Measurements from ENCODE around the gene KCNJ1.

Gene KCNJ1

DNA sequence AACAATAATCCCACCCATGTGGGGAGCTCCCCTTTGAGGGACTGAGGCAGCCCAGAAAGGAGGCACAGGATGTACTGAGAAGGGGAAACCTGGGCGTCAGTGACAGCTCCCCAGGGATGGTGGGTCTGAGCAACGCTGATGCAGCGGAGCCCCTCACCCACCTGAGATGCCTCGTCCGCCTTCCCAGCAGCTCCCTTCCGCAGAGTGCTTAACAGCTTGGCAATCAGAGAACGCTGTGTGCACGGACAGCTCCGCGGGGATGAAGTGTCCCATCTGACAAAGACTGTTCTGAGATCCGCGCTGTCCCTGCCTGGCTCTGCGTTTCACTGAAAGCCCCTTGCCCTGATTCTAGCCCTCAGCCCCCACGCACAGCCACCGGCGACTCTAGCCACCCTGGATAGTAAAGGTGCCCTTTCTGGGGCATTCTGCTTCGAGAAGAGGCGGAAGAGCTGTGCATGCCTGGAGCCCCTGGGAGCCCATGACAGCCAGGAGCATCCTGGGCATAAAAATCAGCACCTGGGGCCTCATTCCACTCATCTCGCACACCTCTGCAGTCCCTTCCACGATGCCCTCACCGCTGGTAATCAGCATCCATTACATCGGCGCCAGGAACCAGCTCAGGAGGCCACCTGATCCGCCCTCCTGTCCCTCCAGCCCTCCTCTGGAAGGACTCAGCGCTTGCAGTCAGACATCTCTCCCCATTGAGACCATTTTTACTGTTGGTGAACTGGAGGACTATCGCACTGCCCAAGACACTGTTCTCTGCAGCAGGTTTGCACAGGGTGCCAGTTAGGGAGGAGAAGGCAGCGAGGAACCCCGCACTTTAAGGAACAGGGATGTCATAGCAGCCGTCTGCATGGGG lies 34.8 kb upstream of the KCNJ1 start:
- DNase-seq, result no peak

DNA sequence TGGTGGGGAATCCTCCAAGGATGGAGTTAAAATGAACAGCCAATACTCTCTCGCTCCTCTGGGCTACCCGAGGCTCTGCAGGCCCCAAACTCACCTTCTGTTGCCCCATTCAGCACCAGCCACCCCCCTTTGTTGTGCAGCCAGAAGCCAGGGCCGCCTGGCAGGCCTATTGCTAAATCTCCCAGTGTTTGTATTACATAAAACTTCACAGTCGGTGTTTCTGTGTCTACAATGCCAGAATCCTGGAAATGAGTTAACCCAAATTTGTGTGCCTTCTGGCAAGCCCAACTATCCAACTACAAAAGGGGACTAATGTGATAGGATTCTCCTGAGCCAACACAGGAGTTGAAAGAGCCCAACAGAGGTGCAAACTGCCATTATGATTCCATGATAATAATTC lies 33.4 kb upstream of the KCNJ1 start:
- DNase-seq, result no peak

DNA sequence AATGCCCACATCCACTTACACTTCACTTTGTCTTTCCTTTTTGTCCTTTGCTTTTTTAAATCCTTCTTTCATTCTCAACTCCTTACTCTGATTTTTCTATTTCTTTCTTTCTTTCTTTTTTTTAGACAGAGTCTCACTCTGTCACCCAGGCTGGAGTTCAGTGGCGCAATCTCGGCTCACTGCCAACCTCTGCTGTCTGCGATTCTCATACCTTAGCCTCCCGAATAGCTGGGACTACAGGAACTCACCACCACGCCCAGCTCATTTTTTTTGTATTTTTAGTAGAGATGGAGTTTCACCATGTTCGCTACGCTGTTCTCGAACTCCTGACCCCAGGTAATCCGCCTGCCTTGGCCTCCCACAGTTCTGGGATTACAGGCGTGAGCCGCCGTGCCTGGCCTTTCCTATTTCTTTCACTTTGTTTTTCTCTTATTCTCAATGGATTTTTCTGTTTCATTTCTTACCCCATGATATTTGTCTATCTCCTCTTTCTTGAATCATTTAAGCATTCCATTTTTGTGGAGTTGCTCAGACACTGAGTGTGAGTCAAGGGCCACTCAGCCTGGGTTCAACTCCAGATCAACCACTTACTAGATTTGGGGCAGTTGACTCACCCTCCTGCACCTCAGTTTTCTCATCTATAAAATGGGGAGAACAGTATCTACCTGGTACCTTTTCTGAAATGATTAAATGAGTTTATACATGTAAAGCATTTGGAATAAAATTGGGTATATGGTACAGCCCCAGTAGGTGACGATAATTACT lies 31.7 kb upstream of the KCNJ1 start:
- DNase-seq, result no peak

DNA sequence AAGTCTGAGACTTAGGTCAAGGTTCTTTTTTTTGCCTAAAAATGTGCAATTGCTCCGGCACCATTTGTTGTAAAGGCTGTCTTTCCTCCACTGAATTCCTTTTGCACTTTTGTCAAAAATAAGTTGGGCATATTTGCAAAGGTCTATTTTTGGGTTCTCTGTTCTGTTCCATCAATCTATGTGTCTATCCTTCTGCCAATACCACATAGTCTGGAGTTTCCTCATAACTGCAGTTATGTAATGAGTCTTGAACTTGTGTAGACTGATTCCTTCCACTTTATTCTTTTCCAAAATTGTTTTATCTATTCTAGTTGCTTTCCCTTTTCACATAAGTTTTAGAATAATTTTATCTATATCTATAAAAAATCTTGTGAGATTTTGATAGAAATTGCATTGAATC lies 30.7 kb upstream of the KCNJ1 start:
- no peak for DNase-seq

DNA sequence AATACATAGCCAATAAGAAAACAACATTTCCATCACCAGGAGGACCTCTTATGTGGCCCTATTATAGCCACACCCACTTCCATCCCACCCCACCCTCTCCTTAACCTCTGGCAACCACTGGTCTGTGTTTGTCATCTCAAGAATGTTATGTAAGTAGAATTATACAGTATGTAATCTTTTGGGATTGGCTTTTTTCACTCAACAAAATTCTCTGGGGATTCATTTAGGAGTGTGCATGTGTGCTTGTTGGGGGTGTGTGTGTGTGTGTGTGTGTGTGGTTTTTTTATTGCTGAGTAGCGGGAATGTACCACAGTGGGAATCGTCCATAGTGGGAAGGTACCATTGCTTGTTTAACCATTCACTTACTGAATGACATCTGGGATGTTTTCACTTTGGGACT lies 29.3 kb upstream of the KCNJ1 start:
- DNase-seq, result no peak

DNA sequence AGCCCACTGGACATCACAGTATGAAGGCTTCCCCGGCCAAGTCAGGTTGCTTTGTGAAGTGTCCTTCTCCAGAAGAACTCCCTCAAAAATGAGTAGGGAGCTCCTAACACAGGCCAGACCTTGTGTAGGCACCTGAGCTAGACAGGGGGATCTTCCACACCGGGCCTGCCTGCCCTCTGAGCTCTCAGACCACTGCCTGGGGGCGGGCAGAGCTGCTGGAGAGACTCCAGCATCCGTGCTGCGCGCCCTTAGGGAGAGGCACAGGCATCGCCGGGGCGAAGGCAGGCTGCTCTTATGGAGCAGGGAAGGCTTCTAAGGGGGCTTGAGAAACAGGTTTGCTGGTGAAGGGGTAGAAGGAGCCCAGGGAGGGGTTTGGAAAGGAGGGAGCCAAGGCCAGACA lies 28.4 kb upstream of the KCNJ1 start:
- no peak for DNase-seq

DNA sequence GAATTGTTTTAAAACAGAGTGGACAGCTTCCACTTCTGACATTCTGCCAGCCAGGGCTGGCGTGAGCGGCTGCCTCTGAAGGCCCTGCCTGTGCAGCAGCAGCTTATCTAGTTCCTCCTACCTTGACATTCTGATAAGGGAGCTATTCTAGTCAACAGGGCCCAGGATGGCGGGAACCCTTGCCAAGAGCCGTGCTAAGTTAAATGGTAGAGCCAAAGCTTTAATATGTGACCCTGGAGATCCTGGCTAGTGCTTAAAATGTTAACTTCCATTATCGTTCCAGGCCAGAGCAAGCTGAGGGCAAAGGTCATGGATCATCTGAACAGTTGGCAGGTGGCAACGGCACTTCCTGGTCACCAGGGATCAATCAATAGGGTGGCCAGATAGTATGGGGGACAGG lies 27.6 kb upstream of the KCNJ1 start:
- DNase-seq, result no peak

DNA sequence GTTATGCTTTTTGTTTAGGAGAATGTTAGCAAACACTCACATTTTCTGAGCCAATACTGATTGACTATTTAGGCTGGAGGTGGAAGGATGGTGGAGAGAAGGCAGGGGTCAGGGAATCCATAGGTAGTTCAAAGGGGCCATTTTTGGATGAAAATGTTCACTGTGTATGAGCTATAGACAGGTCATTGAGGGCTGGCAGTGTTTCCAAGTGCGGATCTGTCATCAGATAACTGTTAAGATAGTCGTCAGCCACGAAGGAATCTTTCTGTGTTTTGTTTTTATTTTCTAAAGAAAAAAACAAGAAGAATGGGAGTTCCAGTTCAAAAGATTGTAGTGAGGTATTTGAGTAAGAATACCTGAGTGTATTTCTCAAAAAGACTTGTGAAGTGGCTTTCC lies 27.2 kb upstream of the KCNJ1 start:
- no peak for DNase-seq

DNA sequence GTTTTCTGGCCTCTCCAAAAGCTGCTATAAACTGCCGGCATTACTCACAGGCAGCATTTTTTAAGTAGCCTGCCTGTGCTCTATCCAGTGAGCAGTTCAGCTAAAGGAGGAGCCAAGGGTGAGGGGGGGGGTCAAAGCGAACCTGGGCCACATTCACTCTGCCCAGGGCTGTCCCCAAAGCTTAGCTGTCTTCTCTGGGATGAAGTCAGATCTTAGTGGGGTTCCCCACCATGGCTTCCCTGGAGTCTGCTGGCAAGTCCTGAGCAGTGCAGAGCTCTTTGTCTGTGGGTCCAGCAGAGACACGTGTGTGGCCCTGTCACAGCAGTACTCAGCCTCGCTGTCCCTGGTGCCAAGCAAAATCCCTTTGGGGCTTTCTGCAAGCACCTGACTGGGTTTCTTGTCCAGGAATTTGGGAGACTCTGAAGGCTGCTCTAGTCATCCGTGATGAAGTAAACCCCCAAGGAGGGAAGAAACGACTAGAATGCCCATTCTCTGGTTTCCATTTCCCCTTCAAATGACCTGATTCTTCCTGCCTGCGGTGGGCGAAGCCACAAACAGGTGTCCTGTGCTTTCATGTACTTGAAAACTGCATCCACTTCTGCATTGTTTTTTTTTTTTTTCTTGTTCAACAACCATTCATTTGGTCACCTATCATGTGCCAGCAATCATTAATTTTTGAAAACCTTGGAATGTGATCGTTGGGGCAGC lies 26.6 kb upstream of the KCNJ1 start:
- no peak for DNase-seq

DNA sequence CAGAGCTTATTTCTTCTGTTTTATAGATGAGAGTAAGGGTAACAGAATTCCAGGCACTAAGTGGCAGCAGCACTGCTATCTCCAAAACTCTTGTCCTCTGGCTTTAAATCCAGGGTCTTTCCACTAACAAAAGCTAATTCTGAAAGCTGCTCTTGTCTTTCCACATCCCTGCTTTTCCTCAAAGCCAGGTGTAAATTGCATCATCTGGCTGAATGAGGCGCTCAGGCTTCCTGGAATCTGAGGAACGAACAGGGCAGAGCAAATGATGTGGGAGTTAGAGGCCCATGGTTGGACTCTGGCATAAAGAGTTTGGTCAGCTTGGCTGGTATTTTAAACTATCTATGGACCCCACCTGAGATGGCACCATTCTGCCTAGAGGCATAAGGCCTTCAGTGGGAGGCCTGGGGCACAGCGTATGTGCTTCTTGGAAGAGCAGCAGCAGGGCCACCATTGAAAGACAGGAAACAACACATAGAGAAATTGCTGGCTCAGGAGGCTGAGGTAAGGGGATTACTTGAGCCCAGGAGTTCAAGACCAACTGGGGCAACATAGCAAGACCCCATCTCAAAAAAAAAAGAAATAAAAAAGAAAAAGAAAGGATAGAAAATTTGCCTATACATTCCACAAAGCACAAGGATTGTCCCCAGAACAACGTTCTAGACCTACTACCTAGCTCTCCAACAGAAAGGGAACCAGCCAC lies 25.9 kb upstream of the KCNJ1 start:
- no peak for DNase-seq

DNA sequence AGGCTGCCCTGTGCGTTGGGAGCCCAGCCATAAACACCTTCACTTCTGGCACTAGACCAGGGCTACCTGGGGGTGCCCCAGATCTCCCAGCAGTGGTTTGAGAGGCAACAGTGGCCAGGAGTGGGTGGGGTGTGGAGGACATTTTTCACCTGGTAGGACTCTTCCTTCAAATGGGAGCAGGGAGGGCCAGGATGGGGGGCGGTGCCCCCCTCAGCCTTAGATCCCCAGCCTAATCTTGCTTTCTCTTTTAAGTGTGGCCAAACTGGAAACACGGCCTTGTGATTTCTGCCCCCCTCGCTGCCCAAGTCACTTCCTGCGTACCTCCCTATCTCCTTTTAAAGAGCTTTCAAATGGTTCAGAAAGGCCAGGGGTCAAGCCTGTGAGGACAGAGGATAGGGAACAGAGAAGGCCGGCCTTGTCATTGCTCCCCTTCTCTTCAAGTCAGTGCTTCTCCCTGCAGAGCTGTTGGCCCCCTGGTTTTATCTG lies 24.9 kb upstream of the KCNJ1 start:
- DNase-seq, result no peak

DNA sequence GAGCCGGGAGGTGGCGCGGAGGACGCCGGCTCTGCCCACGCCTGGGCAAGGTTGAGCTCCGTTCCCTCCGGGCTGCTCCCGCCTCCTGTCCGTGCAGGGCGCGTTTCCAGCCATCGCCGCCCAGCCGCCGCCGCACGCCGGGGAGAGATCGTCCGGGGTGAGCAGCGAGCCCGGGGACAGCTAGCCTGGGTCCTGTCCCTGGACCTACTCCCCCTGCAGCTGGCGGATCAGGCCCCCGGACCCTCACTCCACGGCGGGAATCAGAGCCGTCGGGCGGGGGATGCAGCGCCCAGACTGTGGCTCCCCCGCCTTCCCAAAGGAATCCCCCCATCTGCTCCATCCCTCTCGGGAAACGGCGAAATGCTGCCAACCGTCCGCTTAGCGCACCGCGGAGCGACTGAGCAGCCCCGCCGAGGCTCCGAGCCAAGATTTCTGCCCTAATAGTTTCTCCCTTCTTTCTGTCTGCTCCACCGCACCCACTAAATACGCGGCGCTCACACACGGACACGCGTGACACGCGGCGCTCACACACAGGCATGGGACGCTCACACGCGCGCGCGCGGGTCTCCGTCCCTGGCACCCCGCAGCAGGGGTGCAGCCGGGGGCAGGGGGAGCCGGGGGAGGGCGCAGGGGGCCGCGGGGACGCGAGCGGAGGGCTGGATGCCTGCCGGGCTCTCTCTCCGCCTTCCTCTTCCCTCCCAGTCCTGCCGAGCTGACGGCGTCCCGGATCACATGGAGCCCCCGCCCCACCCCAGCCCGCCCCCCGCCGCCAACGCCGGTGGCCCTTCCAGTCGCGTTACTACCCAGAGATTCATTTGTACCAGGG lies 23.7 kb upstream of the KCNJ1 start, which contains the start of gene KCNJ5:
KCNJ5 (plus strand) TSS at position 814 of the 826 bp plus-strand sequence. CDS start 19,918 bp downstream, outside the sequence.
- DNase-seq, result no peak

DNA sequence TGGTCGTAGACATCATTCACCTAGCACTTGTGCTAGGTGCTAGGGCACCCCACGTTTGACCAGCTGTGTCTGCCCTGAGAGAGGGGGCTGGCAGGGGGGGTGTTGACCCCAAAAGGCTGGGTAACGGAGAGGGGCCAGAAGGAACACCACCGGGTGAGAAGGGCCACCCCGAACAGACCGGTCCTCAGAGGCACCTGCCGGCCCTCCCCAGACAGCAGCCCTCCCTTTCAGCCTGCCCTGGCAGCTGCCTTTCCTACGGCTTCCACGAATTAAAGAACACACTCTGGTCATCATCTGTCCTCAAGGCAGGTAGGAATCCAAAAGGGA lies 23.1 kb upstream of the KCNJ1 start:
- no peak for DNase-seq

DNA sequence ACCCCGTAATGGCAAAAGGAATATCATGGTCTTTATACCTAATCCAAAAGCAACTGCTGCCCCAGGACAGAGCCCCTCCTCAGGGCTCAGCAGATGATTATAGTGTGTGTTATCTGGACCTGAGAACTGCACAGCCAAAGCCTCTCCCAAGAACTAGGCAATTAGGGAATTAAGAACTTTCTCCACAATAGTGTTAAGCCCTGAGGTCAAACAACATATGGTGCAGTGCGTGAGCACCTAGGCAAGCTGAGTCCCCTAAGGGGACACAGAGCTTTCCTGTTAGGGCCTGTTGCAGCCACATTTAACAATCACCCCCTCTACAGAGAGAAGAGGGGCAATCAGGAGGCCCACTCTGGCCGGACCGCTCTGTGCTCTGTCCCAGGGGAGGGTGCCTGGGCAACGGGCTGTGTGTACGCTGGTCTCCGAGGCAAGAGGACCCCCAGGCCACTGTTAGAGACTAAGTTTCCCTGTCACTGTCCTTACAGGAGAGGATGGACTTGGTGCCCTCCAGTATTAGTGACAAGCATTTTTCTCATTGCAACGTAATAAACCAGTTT lies 22.6 kb upstream of the KCNJ1 start:
- no peak for DNase-seq

DNA sequence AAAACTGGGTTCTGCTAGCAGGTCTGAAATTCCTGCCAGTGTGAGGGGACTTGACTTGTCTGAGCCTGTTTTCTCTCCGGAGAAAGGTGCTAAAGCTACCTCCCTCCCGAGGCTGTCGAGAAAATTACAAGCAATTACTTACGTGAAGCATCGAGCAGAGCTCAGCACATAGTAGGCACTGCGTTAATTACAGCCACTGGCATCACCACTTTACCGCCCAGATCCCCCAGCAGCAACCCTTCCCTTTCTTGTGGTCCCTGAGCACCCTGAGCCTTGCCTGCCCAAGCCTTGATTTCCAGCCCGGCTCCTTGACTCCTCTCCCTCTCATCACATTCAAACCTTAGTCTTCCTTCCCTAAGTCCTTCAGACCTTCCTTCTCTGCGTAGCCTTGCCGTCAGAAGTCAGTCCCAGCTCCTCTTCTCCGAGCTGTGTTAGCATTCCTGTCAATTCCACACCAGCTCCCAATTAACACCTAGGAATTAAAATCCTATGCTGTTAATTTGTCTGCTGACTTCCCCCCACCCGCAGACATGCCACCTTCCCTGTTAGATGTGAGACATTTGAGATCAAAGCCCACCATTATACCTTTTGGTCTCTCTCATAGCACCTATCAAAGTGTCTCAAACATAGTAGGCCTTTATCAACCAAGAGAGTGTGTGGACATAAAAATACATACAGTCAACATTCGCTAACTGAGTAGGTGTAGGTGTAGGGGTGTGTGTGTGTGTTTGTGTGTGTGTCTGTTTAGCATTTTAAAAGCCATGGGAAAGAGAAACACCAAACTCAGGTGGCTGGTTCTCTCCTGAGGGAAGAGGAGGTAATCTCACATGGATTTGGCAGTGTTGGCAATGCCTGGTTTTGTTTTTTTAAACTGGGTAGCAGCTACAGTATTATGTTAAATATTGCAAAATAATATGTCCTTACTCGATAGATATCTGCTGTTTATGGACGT lies 21.2 kb upstream of the KCNJ1 start:
- no peak for DNase-seq

DNA sequence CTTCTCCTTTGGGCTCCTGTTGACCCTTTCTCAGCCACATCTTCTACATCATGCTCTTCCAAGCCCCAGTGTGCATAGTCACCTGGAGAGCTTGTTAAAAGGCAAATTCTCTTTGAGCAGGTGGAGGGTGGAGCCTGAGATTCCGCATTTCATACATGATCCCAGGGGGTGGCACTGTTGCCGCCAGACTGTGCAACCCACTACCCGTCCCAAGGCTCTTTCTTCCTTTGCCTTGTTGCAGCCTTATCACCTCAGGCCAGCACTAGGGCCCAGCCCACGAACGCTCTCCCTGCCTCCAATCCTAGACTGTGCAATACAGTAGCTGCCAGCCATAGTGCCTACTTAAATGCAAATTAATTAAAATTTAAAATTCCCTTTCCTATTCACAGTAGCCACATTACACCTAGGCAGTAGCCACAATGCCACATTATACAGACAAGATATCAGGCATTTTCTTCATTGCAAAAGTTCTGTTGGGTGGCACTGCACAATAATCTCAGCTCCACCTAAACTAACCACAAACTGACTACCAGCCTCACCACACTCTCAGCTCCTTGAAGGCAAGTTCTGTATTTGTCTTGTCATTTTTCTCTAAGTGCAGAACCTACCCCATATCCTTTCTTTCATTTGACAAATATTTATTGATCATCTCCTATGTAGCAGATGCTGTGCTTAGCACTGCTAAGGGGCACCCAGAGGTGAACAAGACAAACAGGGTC lies 19.5 kb upstream of the KCNJ1 start:
- DNase-seq, result no peak

DNA sequence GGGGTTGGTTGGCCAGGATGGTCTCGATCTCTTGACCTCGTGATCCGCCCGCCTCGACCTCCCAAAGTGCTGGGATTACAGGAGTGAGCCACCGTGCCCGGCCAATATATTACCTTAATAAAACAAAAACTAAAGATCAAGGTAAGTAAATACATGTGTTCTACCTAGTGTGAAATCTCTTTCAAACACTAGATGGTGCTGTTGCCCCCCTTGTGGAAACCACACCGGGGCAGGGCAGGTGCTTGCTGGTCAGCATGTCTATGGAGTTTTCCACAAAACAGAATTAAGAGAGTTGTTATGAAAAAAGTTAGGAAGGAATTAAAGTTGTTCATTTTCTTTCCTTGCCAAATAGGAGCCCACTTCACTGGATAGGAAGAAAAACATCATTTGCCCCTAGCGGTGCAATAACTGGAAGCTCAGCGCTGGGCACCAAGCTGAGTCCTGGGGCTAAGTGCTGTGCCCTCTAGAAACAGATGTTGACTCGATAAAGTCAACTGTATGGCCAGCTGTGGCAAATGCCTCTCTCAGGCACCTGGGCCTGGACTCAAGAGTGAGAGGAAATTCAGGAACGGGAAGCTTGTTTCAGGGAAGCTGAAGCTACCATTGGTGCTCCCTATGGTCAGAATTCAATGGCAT lies 17.7 kb upstream of the KCNJ1 start:
- DNase-seq, result peak; percentile 47

DNA sequence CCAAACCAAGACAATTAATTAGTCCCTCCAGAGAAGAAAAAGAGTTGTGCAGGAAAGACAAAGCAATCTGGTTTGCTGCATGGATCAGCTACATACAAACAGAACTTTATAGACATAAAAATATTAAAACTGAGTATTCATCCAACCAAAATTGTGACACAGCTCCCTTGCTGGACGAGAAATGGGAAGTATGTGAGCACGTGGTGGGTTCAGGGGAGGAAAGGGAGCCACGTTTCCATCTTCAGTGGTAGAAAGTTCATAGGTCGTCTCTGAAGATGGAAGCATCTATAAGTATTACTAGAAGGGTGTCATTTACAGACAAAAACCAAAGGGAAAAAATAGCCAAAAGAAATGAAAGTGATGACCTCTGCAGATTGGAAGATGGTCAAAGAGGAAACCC lies 17.0 kb upstream of the KCNJ1 start:
- no peak for DNase-seq

DNA sequence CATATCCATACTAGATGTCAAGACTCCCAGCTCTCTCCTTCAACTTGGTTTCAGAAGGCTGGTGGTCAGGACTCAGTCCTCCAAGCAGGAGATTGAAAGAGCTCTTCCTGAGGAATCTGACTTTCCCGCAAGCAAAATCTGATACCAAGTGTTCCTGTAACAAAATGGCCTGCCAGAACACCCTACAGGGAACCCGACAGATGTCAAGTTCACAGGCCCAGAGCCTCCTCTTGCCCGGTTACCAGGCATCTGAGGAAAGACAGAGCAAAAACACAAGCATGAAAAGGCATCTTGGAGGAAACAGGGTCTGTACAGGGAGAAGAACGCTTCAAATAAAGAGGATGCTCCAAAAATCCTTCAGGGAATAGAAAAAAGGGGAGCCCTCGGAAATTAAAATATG lies 15.4 kb upstream of the KCNJ1 start:
- no peak for DNase-seq

Measured in CD4-positive, alpha-beta T cell treated with Interferon gamma for 1 hour (primary cell).